Heart left ventricle (tissue), 13 donors: ENCODE measurements around the gene PCDHB12.
"Not testable (repeated sequence)": the region's sequence is repeated elsewhere in the genome, so short reads cannot be mapped to it uniquely, and the experiment has no call there.

ENCODE experiments used
- POLR2A ChIP-seq, 2 donors: fragments of 450-650 bp; IDR thresholded peaks; one replicate each; pipeline ENCODE4 v1.6.1; 2017; ENCODE audit warnings: antibody characterized with exemption in 2 of 2, mild to moderate bottlenecking in 2 of 2, moderate library complexity in 2 of 2
- TF ChIP-seq, protein P1 (sequence below), 12 donors: fragments of 200-600 bp; sonication (generic) in 4 of 12; IDR thresholded peaks; one replicate each; pipeline versions ENCODE4 v1.5.0 to v1.8.0; 2018 to 2022; ENCODE audit warnings: antibody characterized with exemption in 12 of 12, mild to moderate bottlenecking in 5 of 12
- donor health status: ischemic (EF 13 %, LVEDD 7.1; RV severe dilation, severe dysfunction).
- donor health status: DM: no; HTN: yes; CAD: no.
- donor health status: DM: no; HTN: no; CAD: no.
- donor health status: ischemic (EF 25% LVEDD 6.9; RV normal size, moderate dysfunction).
- donor health status: ischemic (EF 25% LVEDD 5.7; RV mildly dilated, moderate dysfunction).
- donor health status: ischemic (EF 35%, LVEDD 5.7; RV mildly dilated, moderate dysfunction).
- donor health status: nonischemic (EF 11% LVEDD 7.7; RV severe dilation, severe dysfunction).
- donor health status: DM: yes; HTN: yes; CAD: no.
- donor health status: PGD.
- donor health status: ischemic (EF 29% LVEDD 5.4; RV normal size, mild dysfunction).
- donor health status: nonischemic (EF 23%, LVEDD 6.1; RV moderate dilation, normal function).

DNA sequence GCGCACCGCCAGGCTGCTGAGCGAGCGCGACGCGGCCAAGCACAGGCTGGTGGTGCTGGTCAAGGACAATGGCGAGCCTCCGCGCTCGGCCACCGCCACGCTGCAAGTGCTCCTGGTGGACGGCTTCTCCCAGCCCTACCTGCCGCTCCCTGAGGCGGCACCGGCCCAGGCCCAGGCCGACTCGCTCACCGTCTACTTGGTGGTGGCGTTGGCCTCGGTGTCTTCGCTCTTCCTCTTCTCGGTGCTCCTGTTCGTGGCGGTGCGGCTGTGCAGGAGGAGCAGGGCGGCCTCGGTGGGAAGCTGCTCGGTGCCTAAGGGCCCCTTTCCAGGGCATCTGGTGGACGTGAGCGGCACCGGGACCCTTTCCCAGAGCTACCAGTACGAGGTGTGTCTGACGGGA is 6.9 kb upstream of the PCDHB12 start:
- TF ChIP-seq, protein P1, sequence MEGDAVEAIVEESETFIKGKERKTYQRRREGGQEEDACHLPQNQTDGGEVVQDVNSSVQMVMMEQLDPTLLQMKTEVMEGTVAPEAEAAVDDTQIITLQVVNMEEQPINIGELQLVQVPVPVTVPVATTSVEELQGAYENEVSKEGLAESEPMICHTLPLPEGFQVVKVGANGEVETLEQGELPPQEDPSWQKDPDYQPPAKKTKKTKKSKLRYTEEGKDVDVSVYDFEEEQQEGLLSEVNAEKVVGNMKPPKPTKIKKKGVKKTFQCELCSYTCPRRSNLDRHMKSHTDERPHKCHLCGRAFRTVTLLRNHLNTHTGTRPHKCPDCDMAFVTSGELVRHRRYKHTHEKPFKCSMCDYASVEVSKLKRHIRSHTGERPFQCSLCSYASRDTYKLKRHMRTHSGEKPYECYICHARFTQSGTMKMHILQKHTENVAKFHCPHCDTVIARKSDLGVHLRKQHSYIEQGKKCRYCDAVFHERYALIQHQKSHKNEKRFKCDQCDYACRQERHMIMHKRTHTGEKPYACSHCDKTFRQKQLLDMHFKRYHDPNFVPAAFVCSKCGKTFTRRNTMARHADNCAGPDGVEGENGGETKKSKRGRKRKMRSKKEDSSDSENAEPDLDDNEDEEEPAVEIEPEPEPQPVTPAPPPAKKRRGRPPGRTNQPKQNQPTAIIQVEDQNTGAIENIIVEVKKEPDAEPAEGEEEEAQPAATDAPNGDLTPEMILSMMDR (IDR thresholded peaks at IDR 0.05) = not testable (repeated sequence)
- not testable (repeated sequence) for TF ChIP-seq POLR2A (IDR thresholded peaks at IDR 0.05)
